GM19328 (cell line): ENCODE measurements around the gene PTTG1IP.
"Not testable (repeated sequence)": the region's sequence is repeated elsewhere in the genome, so short reads cannot be mapped to it uniquely, and the experiment has no call there.

Source experiments
- ATAC-seq: cut with Tn5 transposase; IDR thresholded peaks from one replicate; pipeline ENCODE4 v1.9.1; 2021; ENCODE audit warnings: mild to moderate bottlenecking, moderate library complexity; ENCODE audit not compliant: unreplicated experiment

The PTTG1IP gene

GRCh38 chr21:44834231-44834950, 39.1 kb downstream of the PTTG1IP start:
- no peak for ATAC-seq

DNA sequence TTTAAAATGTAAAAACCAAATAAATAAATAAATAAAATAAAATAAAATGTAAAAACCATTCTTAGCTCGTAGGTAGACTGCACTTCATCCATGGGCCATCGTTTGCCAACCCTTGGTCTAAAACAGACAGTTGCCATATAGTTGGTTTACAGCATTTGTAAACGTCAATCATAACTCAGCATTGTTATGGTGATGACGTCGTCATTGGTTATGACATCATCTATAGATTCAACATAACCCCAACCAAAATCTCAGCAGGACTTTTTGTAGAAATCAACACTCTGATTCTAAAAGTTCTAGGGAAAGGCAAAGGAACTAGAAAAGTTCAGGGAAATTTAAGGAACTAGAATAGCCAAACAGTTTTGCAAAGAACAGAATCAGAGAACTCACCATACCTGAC, 39.8 kb downstream of the PTTG1IP start:
- no peak for ATAC-seq

DNA sequence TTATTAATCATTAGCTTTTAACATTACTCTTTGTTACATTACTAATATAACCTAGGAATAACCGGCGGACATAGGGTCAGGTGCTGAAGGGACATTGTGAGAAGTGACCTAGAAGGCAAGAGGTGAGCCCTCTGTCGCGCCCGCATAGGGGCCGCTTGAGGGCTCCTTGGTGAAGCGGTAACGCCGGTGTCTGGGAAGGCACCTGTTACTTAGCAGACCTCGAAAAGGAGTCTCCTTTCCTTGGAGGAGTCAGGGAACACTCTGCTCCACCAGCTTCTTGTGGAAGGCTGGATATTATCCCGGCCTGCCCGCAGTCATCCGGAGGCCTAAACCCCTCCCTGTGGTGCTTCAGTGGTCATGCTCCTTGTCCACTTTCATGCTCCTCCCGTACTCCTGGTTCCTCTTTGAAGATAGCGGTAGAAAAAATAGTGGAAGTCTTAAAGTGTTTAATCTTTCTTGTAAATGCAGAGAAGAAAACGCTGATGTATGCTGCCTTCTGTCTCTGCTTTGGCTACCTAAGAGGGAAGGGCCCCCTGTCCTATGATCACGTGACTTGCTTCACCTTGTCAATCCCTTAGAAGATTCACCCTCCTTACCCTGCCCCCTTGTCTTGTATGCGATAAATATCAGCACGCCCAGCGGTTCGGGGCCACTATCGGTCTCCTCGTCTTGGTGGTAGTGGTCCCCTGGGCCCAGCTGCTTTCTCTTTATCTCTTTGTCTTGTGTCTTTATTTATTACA, 40.8 kb downstream of the PTTG1IP start:
- ATAC-seq: not testable (repeated sequence)

DNA sequence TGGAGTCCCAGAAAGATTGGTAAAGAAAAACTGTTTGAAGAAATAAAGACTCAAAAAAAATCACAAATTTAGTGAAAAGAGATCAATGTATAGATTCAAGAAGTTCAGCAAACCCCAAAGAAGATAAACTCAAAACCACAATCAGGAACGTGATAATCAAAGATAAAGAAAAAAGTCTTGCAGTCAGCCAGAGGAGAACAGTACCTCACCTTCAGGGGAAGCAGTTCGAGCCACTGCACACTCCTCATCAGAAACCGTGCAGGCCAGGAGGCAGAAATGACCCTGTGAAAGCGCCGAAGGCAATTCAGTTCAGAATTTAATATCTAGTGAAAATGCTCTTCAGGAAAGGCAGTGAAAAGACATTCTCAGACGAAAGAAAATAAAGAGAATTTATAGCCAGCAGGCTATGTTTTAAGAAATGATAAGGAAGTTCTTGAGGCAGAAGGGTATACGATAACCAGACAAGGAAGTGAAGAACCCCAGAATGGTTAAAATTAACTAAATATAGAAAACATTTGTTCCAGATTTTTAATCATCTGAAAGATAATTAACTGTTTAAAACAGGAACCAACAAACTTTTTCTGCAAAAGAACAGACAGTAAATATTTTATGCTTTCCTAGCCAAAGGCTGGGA, 42.1 kb downstream of the PTTG1IP start:
- ATAC-seq: no peak

GRCh38 chr21:44829507-44830092, 43.9 kb downstream of the PTTG1IP start:
- no peak for ATAC-seq

DNA sequence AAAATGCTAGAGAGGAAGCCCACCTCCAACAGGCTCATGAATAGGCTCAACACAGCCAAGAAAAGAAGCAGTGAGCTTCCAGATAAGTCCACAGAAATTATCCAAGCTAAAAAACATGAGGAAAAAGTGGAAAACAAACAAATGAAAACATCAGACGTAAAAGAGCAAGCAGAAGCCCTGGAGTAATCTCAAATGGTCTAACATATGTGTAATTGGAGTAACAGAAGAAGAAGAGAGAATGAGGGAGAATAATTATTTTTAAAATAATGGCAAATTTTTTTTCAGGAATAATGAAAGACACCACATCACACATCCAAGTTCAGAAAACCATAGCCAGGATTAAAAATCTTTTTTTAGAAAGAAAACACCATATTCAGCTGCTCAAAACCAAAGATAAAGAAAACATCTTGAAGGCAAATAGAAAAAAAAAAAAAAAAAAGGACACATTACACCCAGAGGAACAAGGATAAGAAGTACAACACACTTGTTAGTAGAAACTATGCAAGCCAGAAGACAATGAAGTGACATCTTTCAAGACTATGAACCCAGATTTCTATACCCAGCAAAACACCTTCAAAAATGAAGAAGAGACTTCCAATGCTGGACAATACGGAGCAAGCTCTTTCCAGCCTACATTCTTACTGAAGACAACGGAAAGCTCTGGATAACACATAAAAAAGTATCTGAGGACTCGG, 45.0 kb downstream of the PTTG1IP start:
- ATAC-seq: no peak

DNA sequence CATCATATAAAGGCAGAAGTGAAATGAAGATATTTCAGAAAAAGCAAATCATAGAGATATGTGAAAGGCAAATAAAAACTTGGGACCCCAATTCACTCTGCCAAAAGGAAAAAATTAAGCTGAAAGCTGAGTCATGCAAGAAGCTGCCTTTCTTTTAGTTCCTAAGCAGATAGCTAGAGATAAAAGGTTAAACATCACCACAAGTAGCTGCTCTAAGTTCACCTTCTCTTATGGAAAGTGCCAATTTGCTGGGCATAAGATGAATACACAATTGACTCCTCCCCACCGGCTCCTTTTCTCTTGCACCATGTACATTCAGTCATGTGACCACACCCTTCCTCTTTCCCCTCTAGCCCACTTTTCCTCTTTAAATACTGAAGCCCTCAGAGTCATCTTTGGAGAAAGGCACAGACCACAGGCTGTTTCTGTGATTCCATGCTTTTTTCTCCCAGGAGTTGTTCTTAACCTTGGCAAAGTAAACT, 50.3 kb downstream of the PTTG1IP start:
- no peak for ATAC-seq

DNA sequence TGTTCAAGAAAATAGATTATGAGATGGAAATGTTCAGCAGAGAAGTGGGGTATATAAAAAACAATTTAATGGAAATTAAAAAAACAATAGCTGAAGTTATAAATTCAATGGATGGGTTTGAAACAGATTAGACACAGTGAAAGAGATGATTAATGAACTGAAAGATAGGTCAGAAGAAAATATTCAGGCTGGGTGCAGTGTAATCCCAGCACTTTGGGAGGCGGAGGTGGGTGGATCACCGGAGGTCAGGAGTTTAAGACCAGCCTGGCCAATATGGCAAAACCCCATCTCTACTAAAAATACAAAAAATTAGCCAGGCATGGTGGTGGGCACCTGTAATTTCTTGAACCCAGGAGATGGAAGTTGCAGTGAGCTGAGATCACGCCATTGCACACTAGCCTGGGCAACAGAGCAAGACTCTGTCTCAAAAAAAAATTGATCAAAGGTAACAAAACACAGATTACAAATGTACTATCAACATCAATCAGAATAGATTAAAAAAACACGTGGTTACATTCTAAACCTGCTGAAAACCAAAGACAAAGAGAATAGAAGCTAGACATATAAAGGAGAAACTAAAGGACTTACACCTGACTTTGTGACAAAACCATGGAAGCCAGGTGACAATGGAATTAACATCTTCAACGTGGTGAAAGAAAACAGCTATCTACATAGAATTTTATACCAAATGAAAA, 50.9 kb downstream of the PTTG1IP start:
- no peak for ATAC-seq

DNA sequence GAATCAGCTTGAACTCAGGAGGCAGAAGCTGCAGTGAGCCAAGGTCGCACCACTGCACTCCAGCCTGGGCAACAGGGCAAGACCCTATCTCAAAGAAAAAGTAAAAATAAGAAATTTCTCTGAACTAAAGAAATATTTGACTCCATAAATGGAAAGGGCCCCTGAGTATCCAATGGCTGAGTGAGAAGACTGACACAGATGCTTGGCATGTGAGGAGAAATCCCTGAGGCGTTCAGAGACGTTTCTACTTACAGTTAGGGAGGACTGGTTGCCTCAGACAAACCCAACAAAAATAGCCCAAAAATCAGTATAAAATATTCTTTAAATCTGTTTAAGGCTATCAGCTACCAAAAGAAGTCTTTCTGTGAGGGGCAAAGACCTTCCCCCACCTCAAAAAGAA, 52.6 kb downstream of the PTTG1IP start:
- no peak for ATAC-seq

DNA sequence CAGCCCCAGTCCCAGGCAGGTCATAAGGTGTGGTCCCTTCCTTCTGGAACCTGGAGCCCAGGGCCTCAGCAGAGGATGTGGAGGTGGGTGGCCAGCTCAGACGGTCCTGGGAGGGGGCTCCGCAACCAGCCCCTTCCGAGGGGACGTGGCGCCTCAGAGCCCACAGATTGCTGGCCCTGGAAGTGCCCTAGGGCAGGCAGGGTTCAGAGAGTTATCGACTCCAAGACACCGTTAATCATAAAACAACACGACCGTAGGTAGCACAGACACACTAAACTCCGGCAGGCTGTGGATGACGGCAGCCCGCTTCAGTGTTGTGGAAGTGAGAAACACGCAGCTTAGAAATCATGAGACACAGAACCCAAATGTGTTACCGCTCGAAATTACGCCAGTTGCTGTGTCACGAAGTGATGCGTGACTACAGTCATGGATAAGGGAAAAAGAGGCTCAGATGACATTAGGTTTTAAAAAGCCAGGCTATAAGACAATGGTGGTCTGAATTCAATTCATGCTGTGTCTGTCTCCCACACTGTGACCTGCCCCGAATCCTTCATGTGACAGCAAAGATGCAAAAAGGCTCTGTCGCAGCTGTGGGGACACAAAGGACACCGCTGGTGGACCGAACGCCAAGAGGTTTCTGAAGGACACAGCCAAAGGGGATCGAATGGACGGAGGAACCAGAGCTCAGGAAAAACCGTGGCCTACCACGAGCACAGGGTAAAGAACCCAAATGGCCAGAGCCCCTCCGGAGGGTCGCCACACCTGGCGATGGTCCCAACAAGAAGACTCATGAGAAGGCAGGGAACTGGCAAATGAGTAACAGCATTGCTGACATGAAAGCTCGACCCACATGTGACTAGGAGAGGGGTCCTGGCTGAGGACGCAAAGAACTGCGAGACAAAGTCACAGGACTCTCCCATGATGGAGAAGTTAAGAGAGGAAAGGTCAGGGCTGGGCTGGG, 53.9 kb downstream of the PTTG1IP start:
- no peak for ATAC-seq

- no peak for ATAC-seq
These were observed 54.9 kb downstream of the PTTG1IP start for GRCh38 chr21:44818640-44819011.

- peak; percentile 64 for ATAC-seq
These were observed 55.4 kb downstream of the PTTG1IP start, which contains the start of gene SUMO3 for GRCh38 chr21:44817914-44818639. Gene SUMO3, minus strand, starts transcription at chr21:44818062. Its CDS starts 94 bp downstream, at chr21:44817968.

DNA sequence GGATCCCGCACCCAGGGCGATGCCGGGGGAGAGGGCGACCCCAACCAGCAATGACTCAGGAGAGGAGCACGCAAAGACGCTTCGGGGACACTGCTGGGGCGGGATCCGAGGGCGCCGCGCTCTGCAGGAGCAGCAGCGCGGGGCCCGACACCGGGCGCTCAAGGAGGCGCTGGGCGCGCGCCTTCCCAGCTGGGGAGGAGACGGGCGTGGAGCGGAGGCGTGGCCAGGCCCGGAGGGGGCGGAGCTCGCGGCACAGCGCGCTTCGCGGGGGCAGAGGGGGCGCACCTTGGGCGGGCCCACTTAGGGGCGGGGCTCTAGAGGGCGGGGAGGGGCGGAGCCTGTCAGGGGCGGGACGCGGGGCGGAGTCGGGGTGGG, 56.0 kb downstream of the PTTG1IP start:
- peak; percentile 70 for ATAC-seq

GRCh38 chr21:44816761-44817505, 56.6 kb downstream of the PTTG1IP start:
- no peak for ATAC-seq

GRCh38 chr21:44815852-44816628, 57.5 kb downstream of the PTTG1IP start:
- ATAC-seq: no peak

DNA sequence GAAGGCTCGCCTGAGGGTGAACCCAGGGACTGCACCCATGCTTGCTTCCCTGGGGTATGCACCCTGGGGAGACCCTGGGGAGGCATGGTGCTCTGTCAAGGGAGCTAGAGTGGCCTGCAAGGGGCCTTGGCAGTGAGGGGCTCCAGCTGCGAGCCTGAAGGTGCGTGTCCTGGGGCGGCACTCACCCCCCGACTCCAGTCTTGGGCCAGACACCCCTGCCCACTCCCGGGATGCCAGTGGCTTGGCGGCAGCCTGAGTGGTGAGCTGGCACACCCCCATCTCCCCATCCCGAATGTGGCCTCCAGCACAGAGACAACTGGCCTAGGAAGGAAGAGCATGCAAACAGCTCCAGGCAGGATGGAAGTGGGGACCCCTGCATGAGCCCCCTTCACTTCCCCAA, 58.3 kb downstream of the PTTG1IP start:
- ATAC-seq: no peak

GRCh38 chr21:44814498-44815023, 58.9 kb downstream of the PTTG1IP start:
- no peak for ATAC-seq
